ENCODE measurements around the gene DHX16. TPM values are rescaled to one million over a fixed set of nuclear protein-coding genes. Genes with fewer than 3 reads are reported as not detected.

The DHX16 gene
- total and polyA plus RNA-seq, 2 donors (not counting 1 experiment from before 2014, with no cell fraction given), result 51.1 to 71.7 TPM

DNA sequence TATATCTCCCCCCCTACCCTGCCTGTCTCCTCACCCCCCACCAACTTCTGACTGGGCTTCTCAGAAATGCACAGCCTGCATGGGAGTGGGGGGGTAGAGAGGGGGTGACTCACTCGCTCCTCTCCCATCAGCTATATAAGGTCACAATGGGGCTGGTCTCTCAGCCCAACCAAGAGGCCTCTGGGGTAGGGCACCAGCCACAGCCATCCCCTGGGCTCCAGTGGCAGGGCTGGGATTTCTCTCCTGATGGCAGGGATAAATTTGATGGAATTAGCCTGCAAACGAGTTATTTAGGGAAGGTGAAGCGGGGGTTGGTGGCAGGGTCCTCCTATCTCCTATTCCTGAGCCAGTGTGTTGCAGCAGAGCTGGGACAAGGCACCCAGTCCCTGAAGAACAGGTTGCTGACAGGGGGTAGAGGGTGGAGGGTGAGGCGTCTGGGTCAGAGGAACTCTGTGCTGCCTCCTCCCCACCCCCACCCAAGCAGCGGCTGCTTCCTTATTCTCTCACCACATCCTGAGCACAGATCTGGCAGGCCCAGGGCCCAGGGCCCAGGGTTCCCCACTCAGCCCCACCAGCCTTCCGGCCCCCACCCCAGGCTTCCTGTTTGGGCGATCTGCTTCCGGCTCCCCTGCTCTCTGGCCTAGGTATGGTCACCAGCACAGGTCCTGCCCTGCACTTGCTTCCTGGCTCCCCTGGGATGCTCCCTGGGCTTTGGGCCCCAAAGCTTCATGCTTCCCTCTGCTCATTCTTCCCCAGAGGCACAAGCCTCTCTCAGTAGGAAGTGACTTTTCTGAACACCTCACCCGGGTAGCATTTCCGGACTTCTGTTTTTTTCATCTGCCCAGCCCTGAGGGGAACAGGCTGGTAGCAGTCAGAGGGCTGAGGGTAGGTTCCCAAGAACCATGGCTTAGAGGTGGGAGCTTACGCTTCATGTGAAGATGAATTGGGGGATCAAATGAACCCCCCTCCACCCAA is 9.6 kb upstream of the DHX16 start:
- TF ChIP-seq CTCF (IDR thresholded peaks at IDR 0.05), result no peak
- TF ChIP-seq EZH2 (IDR thresholded peaks at IDR 0.05; ENCODE audit: borderline replicate concordance, insufficient read depth, low read depth, low read length, poor library complexity, severe bottlenecking), result no peak
- H3K4me3 Mint-ChIP-seq, result peak overlapping the region; percentile 97
- Histone ChIP-seq H3K27me3 (replicated peaks in 1 of 4; ENCODE audit: control extremely low read depth in 1 of 4, control insufficient read depth in 3 of 4, insufficient read depth in 4 of 4, low read length in 3 of 4) (no peaks in the 10 kb centered on the region), H4K20me1 (ENCODE audit: control insufficient read depth, insufficient read depth, low read length, poor library complexity, severe bottlenecking) (peaks cover 86% of the 10 kb centered on the region), H3K4me2 (replicated peaks; ENCODE audit: low read depth, low read length, poor library complexity, severe bottlenecking) (peak overlapping the region; percentile 100), H3K27ac (ENCODE audit: low read length in 2 of 2) (peak overlapping the region; percentile 57 to 97), H3K4me1 (ENCODE audit: control insufficient read depth in 2 of 2, insufficient read depth in 2 of 2, low read length in 2 of 2) (peaks cover 39 to 42% of the 10 kb centered on the region in 2 donors), H2AFZ (ENCODE audit: insufficient read depth, low read depth, low read length, poor library complexity, severe bottlenecking) (peak overlapping the region; percentile 61), H3K9ac (ENCODE audit: low read length) (peak overlapping the region; percentile 98), H3K4me3 (ENCODE audit: control extremely low read depth in 1 of 5, extremely low read depth in 1 of 5, insufficient read depth in 1 of 5, low read depth in 2 of 5, low read length in 4 of 5) (peak overlapping the region; percentile 91 to 100 (median 97)), H3K79me2 (ENCODE audit: control insufficient read depth, insufficient read depth, low read length) (peaks cover 94% of the 10 kb centered on the region), H3K9me3 (ENCODE audit: control extremely low read depth in 1 of 3, control insufficient read depth in 2 of 3, insufficient read depth in 1 of 3, low read length in 2 of 3) (no peaks in the 10 kb centered on the region), H3K36me3 (replicated peaks in 1 of 2; ENCODE audit: control extremely low read depth in 1 of 2, control insufficient read depth in 1 of 2, extremely low read depth in 1 of 2, insufficient read depth in 2 of 2, low read length in 1 of 2) (peaks cover 0 to 40% of the 10 kb centered on the region in 2 experiments)
- 1% methylated on average over 6 of the region's 11 CpGs for WGBS (ENCODE audit: insufficient coverage)
- H3K27ac Mint-ChIP-seq, result peak overlapping the region; percentile 99
- POLR2A ChIA-PET, result interaction anchor here (0.6 to 8.7 kb wide), 6 partner anchors 10 to 844 kb away, joined by 3 to 216 read pairs (median 5); partner anchors contain the start of genes DHX16, MDC1, MRPS18B and PPP1R10
- CTCF ChIA-PET, result interaction anchor here (0.6 to 19.8 kb wide), 8 partner anchors 8 to 199 kb away, joined by 3 to 963 read pairs (median 4); partner anchors contain the start of genes ATAT1, DHX16, MDC1 and NRM
- peak; percentile 96 for DNase-seq
- peaks cover 60% of the 10 kb centered on the region for H3K4me1 Mint-ChIP-seq
- H3K9me3 Mint-ChIP-seq (ENCODE audit: insufficient read depth), result no peaks in the 10 kb centered on the region
- intact Hi-C loops (cut with micrococcal nuclease), result loop anchor here (1.0 kb wide), 4 partner anchors 8 to 65 kb away; partner anchors contain the start of genes DHX16, MDC1, MRPS18B and NRM
- no peaks in the 10 kb centered on the region for H3K27me3 Mint-ChIP-seq
- peak; percentile 58 for ATAC-seq (ENCODE audit: low read depth)
